Karpas-422 (cell line): ENCODE measurements around the gene STUM. TPM values are rescaled to one million over a fixed set of nuclear protein-coding genes. Genes with fewer than 3 reads are reported as not detected.

Source experiments
- DNase-seq: peaks from one replicate; pipeline ENCODE4 v3.0.0-alpha.2; 2015
- H2AFZ ChIP-seq: fragments of 200-600 bp; sonication (generic); 2 replicates; pipeline ENCODE4 v1.6.1; 2014; ENCODE audit warnings: antibody characterized with exemption, low read length, mixed read lengths
- H3K27ac ChIP-seq: fragments of 200-600 bp; sonication (generic); 2 replicates; pipeline ENCODE4 v1.5.1; 2014; ENCODE audit warnings: mild to moderate bottlenecking, low read length, moderate library complexity
- H3K27me3 ChIP-seq: fragments of 200-600 bp; sonication (generic); 2 replicates; pipeline ENCODE4 v1.6.1; 2014; ENCODE audit warnings: low read length, mixed read lengths
- H3K36me3 ChIP-seq: fragments of 200-600 bp; sonication (generic); 2 replicates; pipeline ENCODE4 v1.6.1; 2014; ENCODE audit warnings: low read length, mixed read lengths; ENCODE audit not compliant: insufficient read depth
- H3K4me1 ChIP-seq: fragments of 200-600 bp; sonication (generic); 2 replicates; pipeline ENCODE4 v1.6.1; 2014; ENCODE audit warnings: mild to moderate bottlenecking, low read length, mixed read lengths
- H3K4me2 ChIP-seq: fragments of 200-600 bp; sonication (generic); 2 replicates; pipeline ENCODE4 v1.6.1; 2014; ENCODE audit warnings: low read length, low read depth, mild to moderate bottlenecking; ENCODE audit not compliant: poor library complexity, severe bottlenecking
- H3K4me3 ChIP-seq: fragments of 200-600 bp; sonication (generic); 2 replicates; pipeline ENCODE4 v1.5.1; 2014; ENCODE audit warnings: mild to moderate bottlenecking, antibody characterized with exemption, low read length, mixed read lengths
- H3K79me2 ChIP-seq: fragments of 200-600 bp; sonication (generic); 2 replicates; pipeline ENCODE4 v1.6.1; 2014; ENCODE audit warnings: mild to moderate bottlenecking, low read length, mixed read lengths
- H3K9ac ChIP-seq: fragments of 200-600 bp; sonication (generic); 2 replicates; pipeline ENCODE4 v1.6.0; 2014; ENCODE audit warnings: low read length
- H3K9me2 ChIP-seq: fragments of 200-600 bp; sonication (generic), shearing (Covaris generic); replicated peaks from 2 replicates; pipeline ENCODE4 v1.6.0; 2014; ENCODE audit warnings: mild to moderate bottlenecking, low read length, moderate library complexity; ENCODE audit not compliant: insufficient read depth
- H3K9me3 ChIP-seq: fragments of 300-700, 200-600 bp; sonication (generic); 2 replicates; pipeline ENCODE4 v1.6.1; 2014; ENCODE audit warnings: low read length, mixed read lengths
- H4K20me1 ChIP-seq: fragments of 200-600 bp; sonication (generic); 2 replicates; pipeline ENCODE4 v1.6.1; 2014; ENCODE audit warnings: mild to moderate bottlenecking, antibody characterized with exemption, low read length, low read depth; ENCODE audit not compliant: insufficient read depth
- total RNA-seq: library from RNA; depleted of rRNA; stranded (reverse); fragments of >200 nt; shearing (Covaris generic); gene quantifications from 2 replicates; pipeline ENCODE4 v1.2.3, GENCODE V29; 2014; ENCODE audit warnings: low replicate concordance

Gene STUM
- total RNA-seq, 1 experiment from 2014 or later: 0.15 TPM

DNA sequence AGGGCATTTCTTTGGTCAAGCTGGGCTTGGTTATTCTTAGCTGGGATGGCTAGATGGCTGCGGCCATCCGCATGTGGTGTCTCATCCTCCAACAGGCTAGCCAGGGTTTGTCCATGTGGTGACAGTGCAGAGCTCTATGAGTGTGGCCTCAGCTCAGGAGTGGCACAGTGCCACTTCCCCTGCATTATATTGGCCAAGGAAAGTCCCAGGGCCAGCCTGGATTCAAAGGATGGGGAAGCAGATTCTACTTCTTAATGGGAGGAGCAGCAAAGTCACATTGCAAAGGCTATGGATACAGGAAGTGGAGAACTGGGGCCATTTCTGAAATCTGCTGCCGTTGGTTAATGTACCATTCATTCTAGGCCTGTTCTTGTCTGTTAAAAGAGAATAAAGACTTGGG is 34.4 kb downstream of the STUM start:
- Histone ChIP-seq H3K4me2 (no peak overlapping the region), H3K27ac (no peak overlapping the region), H3K4me3 (no peak overlapping the region), H3K9me2 (no peaks in the 10 kb centered on the region), H3K9ac (no peak overlapping the region), H3K4me1 (no peaks in the 10 kb centered on the region), H3K27me3 (no peaks in the 10 kb centered on the region; the same call in 1 of the 2 replicates), H4K20me1 (no peaks in the 10 kb centered on the region), H3K36me3 (no peaks in the 10 kb centered on the region), H2AFZ (no peak overlapping the region), H3K79me2 (no peaks in the 10 kb centered on the region), H3K9me3 (no peaks in the 10 kb centered on the region)
- no peak for DNase-seq

DNA sequence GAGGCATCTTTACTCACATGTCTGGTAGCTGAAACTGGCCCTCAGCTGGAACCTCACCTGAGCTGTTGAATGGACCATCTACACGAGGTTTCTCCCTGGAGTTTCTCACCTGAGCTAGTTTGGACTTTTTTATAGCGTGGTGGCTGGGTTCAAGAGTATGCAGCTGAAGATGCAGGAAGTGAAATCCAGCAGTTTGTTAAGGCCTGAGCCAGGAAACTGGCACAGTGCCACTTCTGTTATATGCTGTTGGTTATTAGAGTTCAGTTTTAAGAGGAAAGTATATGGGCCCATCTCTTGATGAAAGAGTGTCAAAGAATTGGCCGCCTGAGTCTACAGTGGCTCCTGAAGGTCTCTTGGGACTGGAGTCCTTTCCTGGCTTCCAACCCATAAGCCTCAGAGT is 35.6 kb downstream of the STUM start:
- no peaks in the 10 kb centered on the region for H4K20me1 ChIP-seq
- H3K4me1 ChIP-seq: no peaks in the 10 kb centered on the region
- no peaks in the 10 kb centered on the region for H3K9me3 ChIP-seq
- no peaks in the 10 kb centered on the region for H3K27me3 ChIP-seq
- H2AFZ ChIP-seq: no peak overlapping the region
- no peak for DNase-seq
- H3K79me2 ChIP-seq: no peaks in the 10 kb centered on the region
- no peak overlapping the region for H3K9ac ChIP-seq
- no peak overlapping the region for H3K27ac ChIP-seq
- H3K9me2 ChIP-seq: no peaks in the 10 kb centered on the region
- H3K4me2 ChIP-seq: no peak overlapping the region
- no peak overlapping the region for H3K4me3 ChIP-seq
- H3K36me3 ChIP-seq: no peaks in the 10 kb centered on the region

DNA sequence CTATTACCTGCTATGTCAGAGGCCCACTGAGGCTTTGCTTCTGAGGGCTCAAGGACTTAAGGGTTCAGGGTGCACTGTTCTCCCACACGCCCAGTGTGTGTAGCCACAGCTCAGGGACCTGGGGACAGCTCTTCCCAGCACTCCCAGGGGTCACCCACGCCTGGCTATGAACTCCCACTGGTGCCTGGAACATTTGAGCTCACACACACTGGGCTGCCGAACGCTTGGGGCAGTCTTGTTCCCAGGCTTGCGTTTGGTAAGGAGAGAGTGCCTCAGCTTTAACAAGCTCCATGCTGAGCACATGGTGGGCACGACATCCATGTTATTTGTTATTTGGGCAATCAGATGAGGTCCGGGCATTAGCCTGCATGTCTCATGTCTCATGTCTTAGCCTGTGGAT is 37.6 kb downstream of the STUM start:
- DNase-seq: no peak
- Histone ChIP-seq H3K9ac (no peak overlapping the region), H3K4me1 (no peaks in the 10 kb centered on the region), H2AFZ (no peak overlapping the region), H3K79me2 (no peaks in the 10 kb centered on the region), H3K36me3 (no peaks in the 10 kb centered on the region), H3K4me2 (no peak overlapping the region), H3K27me3 (no peaks in the 10 kb centered on the region), H3K9me2 (no peaks in the 10 kb centered on the region), H3K9me3 (no peaks in the 10 kb centered on the region), H3K27ac (no peak overlapping the region), H3K4me3 (no peak overlapping the region), H4K20me1 (no peaks in the 10 kb centered on the region)

DNA sequence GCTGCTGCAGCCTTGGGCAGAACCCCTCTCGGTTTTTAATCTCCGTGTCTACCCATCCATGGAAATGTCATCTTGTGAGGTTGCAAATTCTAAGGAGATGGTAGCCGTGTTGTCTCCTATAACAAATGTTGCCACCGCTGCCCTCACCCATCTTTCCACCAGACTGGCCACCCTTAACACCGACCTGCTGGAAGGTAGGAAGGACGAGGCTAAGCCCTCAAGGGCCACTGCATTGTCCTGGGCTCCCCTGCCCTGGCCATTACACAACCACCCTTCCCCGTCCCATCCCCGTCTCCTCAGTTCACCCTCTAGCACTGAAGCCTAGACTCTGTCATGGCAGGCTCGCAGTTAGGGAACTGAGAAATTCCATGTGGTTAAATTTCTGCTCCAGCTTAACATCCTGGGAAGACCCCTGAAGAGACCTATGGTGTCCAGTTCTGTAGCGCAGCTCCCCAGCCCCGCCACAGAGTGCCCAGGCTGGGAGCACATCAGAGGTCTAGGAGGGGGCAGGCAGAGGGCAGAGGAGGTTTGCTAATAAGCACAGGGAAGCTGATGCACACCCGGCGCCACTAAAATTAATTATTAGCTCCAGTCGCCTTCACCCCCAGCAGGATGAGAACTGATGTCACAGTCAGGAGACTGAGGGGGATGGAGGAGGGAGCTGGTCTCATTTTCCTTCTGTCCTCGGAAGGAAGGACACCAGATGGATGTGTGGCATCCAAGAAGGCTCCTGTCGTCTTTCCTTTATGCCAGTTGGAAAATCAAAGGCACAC is 38.3 kb downstream of the STUM start:
- DNase-seq: no peak
- Histone ChIP-seq H3K4me2 (no peak overlapping the region), H2AFZ (no peak overlapping the region), H3K9me2 (no peaks in the 10 kb centered on the region), H3K4me3 (no peak overlapping the region), H3K9me3 (no peaks in the 10 kb centered on the region), H3K27ac (no peak overlapping the region), H3K79me2 (no peaks in the 10 kb centered on the region), H3K9ac (no peak overlapping the region), H3K27me3 (no peaks in the 10 kb centered on the region), H4K20me1 (no peaks in the 10 kb centered on the region), H3K36me3 (no peaks in the 10 kb centered on the region), H3K4me1 (no peaks in the 10 kb centered on the region)

DNA sequence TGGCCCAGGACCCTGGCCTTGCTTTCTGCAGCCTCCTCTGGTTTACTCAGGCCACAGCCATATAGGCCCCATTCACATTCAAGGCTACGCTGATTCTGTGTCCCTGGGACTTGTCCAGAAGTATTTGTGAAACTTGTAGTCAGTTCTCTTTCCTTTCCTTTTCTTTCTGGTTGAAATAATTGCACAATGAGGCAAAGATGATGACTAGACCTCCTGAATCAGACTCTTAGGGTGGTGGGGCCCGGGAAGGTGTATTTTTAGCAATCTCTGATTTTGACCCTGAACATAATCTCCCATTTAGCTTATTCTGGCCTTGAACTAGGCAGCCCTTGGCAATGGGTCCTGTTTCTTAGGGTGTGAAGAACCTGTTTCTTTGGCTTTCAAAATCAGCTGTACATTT is 39.9 kb downstream of the STUM start:
- Histone ChIP-seq H3K9me3 (no peaks in the 10 kb centered on the region), H3K79me2 (no peaks in the 10 kb centered on the region), H3K4me1 (no peaks in the 10 kb centered on the region), H3K27me3 (no peaks in the 10 kb centered on the region), H3K9me2 (no peaks in the 10 kb centered on the region), H3K27ac (no peak overlapping the region), H2AFZ (no peak overlapping the region), H3K9ac (no peak overlapping the region), H3K36me3 (no peaks in the 10 kb centered on the region), H3K4me3 (no peak overlapping the region), H3K4me2 (no peak overlapping the region), H4K20me1 (no peaks in the 10 kb centered on the region)
- no peak for DNase-seq

DNA sequence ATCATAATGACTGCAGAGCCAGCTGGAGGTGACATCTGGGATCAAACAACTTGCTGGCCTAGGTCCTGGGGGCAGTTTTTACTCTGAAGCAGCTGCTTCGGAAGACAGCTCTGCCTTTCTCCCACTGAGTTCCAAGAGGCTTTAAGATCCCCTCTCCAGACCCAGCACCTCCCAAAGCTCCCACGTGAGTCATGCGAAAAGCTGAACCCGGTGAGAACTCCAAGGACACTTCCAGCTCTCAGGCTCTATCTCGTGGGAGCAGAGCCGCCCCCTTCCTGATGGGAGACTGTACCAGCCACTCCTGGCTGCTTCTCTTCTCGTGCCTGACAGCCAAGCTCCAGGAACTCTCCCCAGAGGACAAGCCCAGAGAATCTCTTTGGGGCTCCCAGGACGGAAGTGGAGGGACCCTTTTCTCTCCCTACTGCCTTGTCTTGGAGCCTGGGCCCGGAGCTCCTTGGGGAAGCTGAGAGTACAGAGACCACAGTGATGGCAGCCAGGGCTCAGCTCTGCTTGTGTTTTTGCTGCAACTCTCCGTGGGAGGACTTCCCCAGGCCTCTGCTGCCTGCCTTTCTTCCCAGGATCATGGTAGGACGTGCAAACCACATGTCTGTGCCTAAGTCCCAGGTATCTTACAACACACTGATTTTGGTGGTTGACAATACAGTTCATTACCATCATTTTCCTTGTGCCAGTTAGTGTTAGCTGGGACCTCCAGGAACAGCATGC is 40.6 kb downstream of the STUM start:
- Histone ChIP-seq H3K9me3 (no peaks in the 10 kb centered on the region), H3K4me2 (no peak overlapping the region), H3K27me3 (no peaks in the 10 kb centered on the region), H3K36me3 (no peaks in the 10 kb centered on the region), H2AFZ (no peak overlapping the region), H3K9me2 (no peaks in the 10 kb centered on the region), H3K9ac (no peak overlapping the region), H3K4me3 (no peak overlapping the region), H4K20me1 (no peaks in the 10 kb centered on the region), H3K79me2 (no peaks in the 10 kb centered on the region), H3K4me1 (no peaks in the 10 kb centered on the region), H3K27ac (no peak overlapping the region)
- DNase-seq: no peak

DNA sequence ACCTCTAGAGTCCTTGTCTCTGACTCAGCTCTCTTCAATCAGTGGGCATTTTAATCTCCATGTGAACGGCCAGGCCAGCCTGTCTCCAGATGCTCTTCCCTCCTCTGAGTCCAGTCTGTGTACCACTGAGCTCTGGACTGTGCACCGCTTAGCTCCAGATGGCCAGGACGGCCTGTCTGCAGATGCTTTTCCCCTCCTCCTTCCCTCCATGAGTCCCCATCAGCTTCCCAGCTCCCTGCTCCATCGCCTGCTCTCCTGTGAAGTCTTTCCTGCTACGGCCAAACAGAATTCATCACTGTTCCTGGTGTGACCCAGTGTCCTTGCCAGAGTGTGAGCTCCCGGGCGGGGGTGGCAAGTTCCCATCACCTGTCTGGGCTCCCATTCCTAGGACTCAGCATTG is 42.0 kb downstream of the STUM start:
- Histone ChIP-seq H4K20me1 (no peaks in the 10 kb centered on the region), H3K36me3 (no peaks in the 10 kb centered on the region), H3K9me2 (no peaks in the 10 kb centered on the region), H3K4me3 (no peak overlapping the region), H3K4me1 (no peaks in the 10 kb centered on the region), H3K9me3 (no peaks in the 10 kb centered on the region), H3K27ac (no peak overlapping the region), H3K9ac (no peak overlapping the region), H2AFZ (no peak overlapping the region), H3K79me2 (no peaks in the 10 kb centered on the region), H3K27me3 (no peaks in the 10 kb centered on the region), H3K4me2 (no peak overlapping the region)
- DNase-seq: no peak

DNA sequence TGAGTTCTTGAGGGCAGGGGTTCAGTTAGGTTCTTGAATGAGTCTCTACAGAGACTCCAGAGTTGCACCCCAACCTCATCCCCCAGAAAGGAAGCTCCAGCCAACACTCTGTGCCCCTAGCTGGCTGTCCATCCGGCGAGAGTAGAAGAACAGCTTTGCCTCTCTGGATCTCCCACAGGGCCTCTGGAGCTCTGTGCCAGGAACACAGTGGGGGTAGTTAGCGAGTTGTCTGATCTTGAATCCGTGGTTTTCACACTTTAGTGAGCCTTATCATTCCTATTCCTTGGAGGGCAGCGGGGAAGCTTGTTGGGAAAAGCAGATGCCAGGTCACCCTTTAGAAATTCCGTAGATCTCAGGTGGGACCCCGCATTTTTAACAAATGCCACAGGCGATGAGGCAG is 45.0 kb downstream of the STUM start:
- Histone ChIP-seq H2AFZ (no peak overlapping the region), H3K9me2 (no peaks in the 10 kb centered on the region), H3K4me1 (peaks cover 9% of the 10 kb centered on the region), H3K4me3 (no peak overlapping the region), H3K27ac (no peak overlapping the region), H3K4me2 (no peak overlapping the region), H3K9ac (no peak overlapping the region), H3K9me3 (no peaks in the 10 kb centered on the region), H4K20me1 (no peaks in the 10 kb centered on the region), H3K36me3 (no peaks in the 10 kb centered on the region), H3K79me2 (no peaks in the 10 kb centered on the region), H3K27me3 (no peaks in the 10 kb centered on the region)
- no peak for DNase-seq
